Panc1 (cell line): ENCODE measurements around the gene RBBP6. TPM values are rescaled to one million over a fixed set of nuclear protein-coding genes. Genes with fewer than 3 reads are reported as not detected.

Source experiments
- ATAC-seq: fragments of 200-7000 bp; cut with Tn5 transposase; 2 replicates; pipeline ENCODE4 v1.9.1; 2020; ENCODE audit warnings: mild to moderate bottlenecking, moderate library complexity
- BruUV-seq: library from RNA; stranded (reverse); fragments of 400-500 nt; replicated peaks from 2 replicates; lab custom pipeline; 2021; lab: Mats Ljungman, UMichigan
- CTCF ChIA-PET: fragments of 300-600 bp; sonication (Branson Sonifier 250); formaldehyde crosslinking; loops from one replicate; lab custom pipeline; 2022; ENCODE audit warnings: antibody characterized with exemption; lab: Charles Lee
- POLR2A ChIA-PET: fragments of 300-600 bp; sonication (Branson Sonifier 250); formaldehyde crosslinking; loops from one replicate; lab custom pipeline; 2022; ENCODE audit warnings: antibody characterized with exemption; lab: Charles Lee
- DNase-seq: peaks from one replicate; pipeline ENCODE4 v3.0.0-alpha.2; 2010; ENCODE audit warnings: low read depth, low spot score
- H3K27ac ChIP-seq: 2 replicates; pipeline ENCODE4 v1.5.1; 2011; ENCODE audit warnings: mild to moderate bottlenecking, low read length, inconsistent platforms
- H3K27me3 ChIP-seq: fragments of 200-500 bp; sonication (Bioruptor generic); 2 replicates; pipeline ENCODE4 v1.6.0; 2014; ENCODE audit warnings: low read length, inconsistent platforms; ENCODE audit not compliant: control insufficient read depth, insufficient read depth
- H3K36me3 ChIP-seq: fragments of 200-500 bp; sonication (Bioruptor generic); 2 replicates; pipeline ENCODE4 v1.5.1; 2014; ENCODE audit warnings: inconsistent platforms, mild to moderate bottlenecking, low read length, moderate library complexity; ENCODE audit not compliant: control insufficient read depth, insufficient read depth
- H3K4me1 ChIP-seq: 2 replicates; pipeline ENCODE4 v1.5.1; 2011; ENCODE audit warnings: inconsistent platforms, mild to moderate bottlenecking, low read length, moderate library complexity; ENCODE audit not compliant: control insufficient read depth, insufficient read depth
- H3K4me3 ChIP-seq, 2 experiments: 2 replicates each; pipeline ENCODE4 v1.5.1; 2011 to 2012; ENCODE audit warnings: low read depth in 2 of 2, low read length in 2 of 2, mild to moderate bottlenecking in 2 of 2, inconsistent platforms in 1 of 2, moderate library complexity in 1 of 2
- H3K9me3 ChIP-seq: fragments of 200-500 bp; sonication (Bioruptor generic); 2 replicates; pipeline ENCODE4 v1.5.1; 2014; ENCODE audit warnings: low read depth, mild to moderate bottlenecking, inconsistent platforms, low read length, moderate library complexity; ENCODE audit not compliant: control insufficient read depth, insufficient read depth
- POLR2AphosphoS5 ChIP-seq: IDR thresholded peaks from 2 replicates; pipeline ENCODE4 v1.6.1; 2012; ENCODE audit warnings: mild to moderate bottlenecking, low read depth, low read length, moderate library complexity
- SIN3A ChIP-seq: IDR thresholded peaks from 2 replicates; pipeline ENCODE4 v1.6.1; 2012; ENCODE audit warnings: low read depth, mild to moderate bottlenecking, low read length, moderate library complexity, borderline replicate concordance; ENCODE audit not compliant: insufficient read depth
- TCF7L2 ChIP-seq: IDR thresholded peaks from 2 replicates; pipeline ENCODE4 v1.6.1; 2011; ENCODE audit warnings: mild to moderate bottlenecking, low read depth, low read length, inconsistent platforms
- in situ Hi-C: cut with HindIII; loops from 2 replicates; pipeline ENCODE4 v1.10.0; 2016; ENCODE audit warnings: low sequenced_read_pairs, low pct_unique_long_range_greater_than_20kb
- intact Hi-C: fragments of 100-400 bp; cut with micrococcal nuclease; formaldehyde crosslinking; loops from one replicate; pipeline ENCODE4 v1.10.0; 2022; ENCODE audit not compliant: unreplicated experiment
- total RNA-seq: library from RNA; stranded (reverse); gene quantifications from one replicate; pipeline ENCODE4 v1.2.1, GENCODE V29; 2021; ENCODE audit not compliant: unreplicated experiment
- TF ChIP-seq, protein P1 (sequence below), 2 experiments: IDR thresholded peaks; 2 replicates each; pipeline ENCODE4 v1.6.1; 2011 to 2012; ENCODE audit warnings: low read depth in 2 of 2, control low read depth in 1 of 2, low read length in 1 of 2, mild to moderate bottlenecking in 1 of 2, moderate library complexity in 1 of 2; ENCODE audit not compliant: insufficient read depth in 1 of 2
- TF ChIP-seq, protein P2 (sequence below): fragments of 450-650 bp; IDR thresholded peaks from 2 replicates; pipeline ENCODE4 v1.5.1; 2017; ENCODE audit warnings: mild to moderate bottlenecking

Gene RBBP6
- total RNA-seq, 1 experiment from 2014 or later, result 42.7 TPM

GRCh38 chr16:24534620-24535019 lies 4.7 kb upstream of the RBBP6 start:
- Histone ChIP-seq H3K9me3 (no peaks in the 10 kb centered on the region), H3K4me1 (peaks cover 8% of the 10 kb centered on the region), H3K27me3 (no peaks in the 10 kb centered on the region), H3K27ac (no peak overlapping the region), H3K36me3 (no peaks in the 10 kb centered on the region), H3K4me3 (no peak overlapping the region)
- in situ Hi-C loops (no loop called here), intact Hi-C loops (no loop called here)
- ChIA-PET POLR2A (no interaction called here), CTCF (no interaction called here)
- DNase-seq, result no peak
- ATAC-seq, result no peak
- no TSS peak for BruUV-seq
- TF ChIP-seq, protein P1, sequence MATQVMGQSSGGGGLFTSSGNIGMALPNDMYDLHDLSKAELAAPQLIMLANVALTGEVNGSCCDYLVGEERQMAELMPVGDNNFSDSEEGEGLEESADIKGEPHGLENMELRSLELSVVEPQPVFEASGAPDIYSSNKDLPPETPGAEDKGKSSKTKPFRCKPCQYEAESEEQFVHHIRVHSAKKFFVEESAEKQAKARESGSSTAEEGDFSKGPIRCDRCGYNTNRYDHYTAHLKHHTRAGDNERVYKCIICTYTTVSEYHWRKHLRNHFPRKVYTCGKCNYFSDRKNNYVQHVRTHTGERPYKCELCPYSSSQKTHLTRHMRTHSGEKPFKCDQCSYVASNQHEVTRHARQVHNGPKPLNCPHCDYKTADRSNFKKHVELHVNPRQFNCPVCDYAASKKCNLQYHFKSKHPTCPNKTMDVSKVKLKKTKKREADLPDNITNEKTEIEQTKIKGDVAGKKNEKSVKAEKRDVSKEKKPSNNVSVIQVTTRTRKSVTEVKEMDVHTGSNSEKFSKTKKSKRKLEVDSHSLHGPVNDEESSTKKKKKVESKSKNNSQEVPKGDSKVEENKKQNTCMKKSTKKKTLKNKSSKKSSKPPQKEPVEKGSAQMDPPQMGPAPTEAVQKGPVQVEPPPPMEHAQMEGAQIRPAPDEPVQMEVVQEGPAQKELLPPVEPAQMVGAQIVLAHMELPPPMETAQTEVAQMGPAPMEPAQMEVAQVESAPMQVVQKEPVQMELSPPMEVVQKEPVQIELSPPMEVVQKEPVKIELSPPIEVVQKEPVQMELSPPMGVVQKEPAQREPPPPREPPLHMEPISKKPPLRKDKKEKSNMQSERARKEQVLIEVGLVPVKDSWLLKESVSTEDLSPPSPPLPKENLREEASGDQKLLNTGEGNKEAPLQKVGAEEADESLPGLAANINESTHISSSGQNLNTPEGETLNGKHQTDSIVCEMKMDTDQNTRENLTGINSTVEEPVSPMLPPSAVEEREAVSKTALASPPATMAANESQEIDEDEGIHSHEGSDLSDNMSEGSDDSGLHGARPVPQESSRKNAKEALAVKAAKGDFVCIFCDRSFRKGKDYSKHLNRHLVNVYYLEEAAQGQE (IDR thresholded peaks at IDR 0.05; ENCODE audit: insufficient read depth in 1 of 2, low read depth in 2 of 2, low read length in 1 of 2), result no peak
- TF ChIP-seq SIN3A (no peak), POLR2AphosphoS5 (no peak), TCF7L2 (no peak)
- TF ChIP-seq, protein P2, sequence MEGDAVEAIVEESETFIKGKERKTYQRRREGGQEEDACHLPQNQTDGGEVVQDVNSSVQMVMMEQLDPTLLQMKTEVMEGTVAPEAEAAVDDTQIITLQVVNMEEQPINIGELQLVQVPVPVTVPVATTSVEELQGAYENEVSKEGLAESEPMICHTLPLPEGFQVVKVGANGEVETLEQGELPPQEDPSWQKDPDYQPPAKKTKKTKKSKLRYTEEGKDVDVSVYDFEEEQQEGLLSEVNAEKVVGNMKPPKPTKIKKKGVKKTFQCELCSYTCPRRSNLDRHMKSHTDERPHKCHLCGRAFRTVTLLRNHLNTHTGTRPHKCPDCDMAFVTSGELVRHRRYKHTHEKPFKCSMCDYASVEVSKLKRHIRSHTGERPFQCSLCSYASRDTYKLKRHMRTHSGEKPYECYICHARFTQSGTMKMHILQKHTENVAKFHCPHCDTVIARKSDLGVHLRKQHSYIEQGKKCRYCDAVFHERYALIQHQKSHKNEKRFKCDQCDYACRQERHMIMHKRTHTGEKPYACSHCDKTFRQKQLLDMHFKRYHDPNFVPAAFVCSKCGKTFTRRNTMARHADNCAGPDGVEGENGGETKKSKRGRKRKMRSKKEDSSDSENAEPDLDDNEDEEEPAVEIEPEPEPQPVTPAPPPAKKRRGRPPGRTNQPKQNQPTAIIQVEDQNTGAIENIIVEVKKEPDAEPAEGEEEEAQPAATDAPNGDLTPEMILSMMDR, result no peak

DNA sequence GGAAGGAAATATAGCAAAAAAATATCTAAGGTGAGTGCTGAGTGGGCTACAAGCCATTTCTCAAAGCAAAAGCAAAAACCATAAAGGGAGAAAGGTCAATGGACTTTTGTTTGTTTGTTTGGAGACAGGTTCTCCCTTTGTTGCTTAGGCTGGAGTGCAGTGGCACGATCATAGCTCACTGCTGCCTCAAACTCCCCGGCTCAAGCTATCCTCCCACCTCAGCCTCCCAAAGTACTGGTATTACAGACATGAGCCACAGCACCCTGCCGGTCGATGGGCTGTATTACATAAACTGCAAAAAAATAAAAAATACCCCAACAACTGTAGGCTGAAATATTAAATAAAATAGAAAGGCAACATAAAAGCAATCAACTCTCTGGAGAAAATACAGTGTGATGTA lies 3.5 kb upstream of the RBBP6 start:
- BruUV-seq, result no TSS peak
- no peaks in the 10 kb centered on the region for H3K27me3 ChIP-seq
- ChIA-PET POLR2A (no interaction called here), CTCF (no interaction called here)
- DNase-seq (no peak), ATAC-seq (no peak)
- H3K27ac ChIP-seq, result no peak overlapping the region
- in situ Hi-C loops, result no loop called here
- no peak overlapping the region for H3K4me3 ChIP-seq
- intact Hi-C loops, result no loop called here
- no peaks in the 10 kb centered on the region for H3K9me3 ChIP-seq
- peaks cover 8% of the 10 kb centered on the region for H3K4me1 ChIP-seq
- H3K36me3 ChIP-seq, result no peaks in the 10 kb centered on the region; the same call in 1 of the 2 replicates
- TF ChIP-seq, protein P2, result no peak
- TF ChIP-seq, protein P1 (IDR thresholded peaks at IDR 0.05; ENCODE audit: insufficient read depth in 1 of 2, low read depth in 2 of 2, low read length in 1 of 2), result no peak
- TF ChIP-seq TCF7L2, result no peak
- no peak for TF ChIP-seq POLR2AphosphoS5
- no peak for TF ChIP-seq SIN3A
